ENCODE measurements around the gene PAK1IP1.

DNA sequence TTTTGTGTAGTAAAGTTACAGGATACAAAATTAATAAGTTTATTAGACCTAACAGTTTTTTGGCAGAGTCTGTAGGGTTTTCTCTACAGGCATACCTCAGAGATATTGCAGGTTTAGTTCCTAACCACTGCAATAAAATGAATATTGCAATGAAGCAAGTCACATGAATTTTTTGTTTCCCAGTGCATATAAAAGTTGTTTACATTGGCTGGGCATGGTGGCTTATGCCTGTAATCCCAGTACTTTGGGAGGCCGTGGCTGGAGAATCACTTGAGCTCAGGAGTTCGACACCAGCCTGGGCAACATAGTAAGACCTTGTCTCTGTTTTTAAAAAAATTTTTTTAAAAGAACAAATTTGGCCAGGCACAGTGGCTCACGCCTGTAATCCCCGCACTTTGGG is 16.3 kb upstream of the PAK1IP1 start:
- TF ChIP-seq, protein P1, sequence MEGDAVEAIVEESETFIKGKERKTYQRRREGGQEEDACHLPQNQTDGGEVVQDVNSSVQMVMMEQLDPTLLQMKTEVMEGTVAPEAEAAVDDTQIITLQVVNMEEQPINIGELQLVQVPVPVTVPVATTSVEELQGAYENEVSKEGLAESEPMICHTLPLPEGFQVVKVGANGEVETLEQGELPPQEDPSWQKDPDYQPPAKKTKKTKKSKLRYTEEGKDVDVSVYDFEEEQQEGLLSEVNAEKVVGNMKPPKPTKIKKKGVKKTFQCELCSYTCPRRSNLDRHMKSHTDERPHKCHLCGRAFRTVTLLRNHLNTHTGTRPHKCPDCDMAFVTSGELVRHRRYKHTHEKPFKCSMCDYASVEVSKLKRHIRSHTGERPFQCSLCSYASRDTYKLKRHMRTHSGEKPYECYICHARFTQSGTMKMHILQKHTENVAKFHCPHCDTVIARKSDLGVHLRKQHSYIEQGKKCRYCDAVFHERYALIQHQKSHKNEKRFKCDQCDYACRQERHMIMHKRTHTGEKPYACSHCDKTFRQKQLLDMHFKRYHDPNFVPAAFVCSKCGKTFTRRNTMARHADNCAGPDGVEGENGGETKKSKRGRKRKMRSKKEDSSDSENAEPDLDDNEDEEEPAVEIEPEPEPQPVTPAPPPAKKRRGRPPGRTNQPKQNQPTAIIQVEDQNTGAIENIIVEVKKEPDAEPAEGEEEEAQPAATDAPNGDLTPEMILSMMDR (IDR thresholded peaks at IDR 0.05): no peak
- TF ChIP-seq POLR2A (IDR thresholded peaks at IDR 0.05): no peak
